Stimulated activated CD4-positive, alpha-beta T cell treated with anti-CD3 and anti-CD28 coated beads, Interleukin-15, amount 100 ng/mL, for 48 hours (primary cell): ENCODE results near the gene KCNAB1.
"Not testable (repeated sequence)": the region's sequence is repeated elsewhere in the genome, so short reads cannot be mapped to it uniquely, and the experiment has no call there.

Experiments used
- DNase-seq, 2 donors: peaks; one replicate each; pipeline ENCODE4 v3.0.0-alpha.2; 2020; ENCODE audit warnings: low read depth in 2 of 2

Gene KCNAB1

GRCh38 chr3:156176048-156176447 lies 55.7 kb downstream of the KCNAB1 start:
- no peak for DNase-seq

- DNase-seq, result no peak
Measured at GRCh38 chr3:156176629-156177210, 56.3 kb downstream of the KCNAB1 start.

GRCh38 chr3:156180077-156180476 lies 59.7 kb downstream of the KCNAB1 start:
- DNase-seq, result no peak

GRCh38 chr3:156181509-156181908 lies 61.1 kb downstream of the KCNAB1 start:
- no peak for DNase-seq

GRCh38 chr3:156183396-156183795 lies 63.0 kb downstream of the KCNAB1 start:
- no peak for DNase-seq

GRCh38 chr3:156184156-156184555 lies 63.8 kb downstream of the KCNAB1 start:
- no peak for DNase-seq

- DNase-seq, result no peak
Measured at GRCh38 chr3:156187146-156187769, 66.9 kb downstream of the KCNAB1 start.

- DNase-seq, result no peak
Measured at GRCh38 chr3:156188757-156189156, 68.4 kb downstream of the KCNAB1 start.

GRCh38 chr3:156189927-156190326 lies 69.5 kb downstream of the KCNAB1 start:
- no peak for DNase-seq

- not testable (repeated sequence) for DNase-seq
Measured at GRCh38 chr3:156194945-156195344, 74.6 kb downstream of the KCNAB1 start.

GRCh38 chr3:156197152-156197551 lies 76.8 kb downstream of the KCNAB1 start:
- not testable (repeated sequence) for DNase-seq

- DNase-seq, result no peak
Measured at GRCh38 chr3:156201411-156202405, 81.3 kb downstream of the KCNAB1 start.

- DNase-seq, result no peak
Measured at GRCh38 chr3:156206157-156206556, 85.8 kb downstream of the KCNAB1 start.

GRCh38 chr3:156207802-156208685 lies 87.7 kb downstream of the KCNAB1 start:
- DNase-seq, result no peak

- DNase-seq, result no peak
Measured at GRCh38 chr3:156209631-156210335, 89.4 kb downstream of the KCNAB1 start.

- DNase-seq, result no peak
Measured at GRCh38 chr3:156211583-156211982, 91.2 kb downstream of the KCNAB1 start.

- DNase-seq, result no peak
Measured at GRCh38 chr3:156214676-156215075, 94.3 kb downstream of the KCNAB1 start.

- no peak for DNase-seq
Measured at GRCh38 chr3:156215751-156216150, 95.4 kb downstream of the KCNAB1 start.

GRCh38 chr3:156216216-156216615 lies 95.8 kb downstream of the KCNAB1 start:
- DNase-seq, result no peak

GRCh38 chr3:156216852-156217251 lies 96.5 kb downstream of the KCNAB1 start:
- no peak for DNase-seq
